Neural progenitor cell (in vitro differentiated cells): ENCODE measurements around the gene DIRAS2. TPM values are rescaled to one million over a fixed set of nuclear protein-coding genes. Genes with fewer than 3 reads are reported as not detected.

Experiments
- DNase-seq: peaks from one replicate; pipeline ENCODE4 v3.0.0-alpha.2; 2016; ENCODE audit warnings: low spot score
- H2AFZ ChIP-seq: fragments of 200-600 bp; sonication (generic); replicated peaks from 2 replicates; pipeline ENCODE4 v1.6.1; 2016; ENCODE audit warnings: antibody characterized with exemption
- H3F3A ChIP-seq: fragments of 200-600 bp; sonication (generic); 2 replicates; pipeline ENCODE4 v1.6.1; 2016; ENCODE audit warnings: antibody characterized with exemption, low read depth
- H3K27ac ChIP-seq: fragments of 200-600 bp; sonication (generic); 2 replicates; pipeline ENCODE4 v1.5.1; 2016; ENCODE audit warnings: mild to moderate bottlenecking
- H3K27me3 ChIP-seq: fragments of 200-600 bp; sonication (generic); 2 replicates; pipeline ENCODE4 v1.6.1; 2016; ENCODE audit warnings: mild to moderate bottlenecking, moderate library complexity
- H3K36me3 ChIP-seq: fragments of 200-600 bp; sonication (generic); 2 replicates; pipeline ENCODE4 v1.5.1; 2016
- H3K4me1 ChIP-seq: fragments of 200-600 bp; sonication (generic); 2 replicates; pipeline ENCODE4 v1.6.1; 2016; ENCODE audit warnings: mixed run types
- H3K4me2 ChIP-seq: fragments of 200-600 bp; sonication (generic); 2 replicates; pipeline ENCODE4 v1.6.1; 2016
- H3K4me3 ChIP-seq: fragments of 200-600 bp; sonication (generic); 2 replicates; pipeline ENCODE4 v1.5.1; 2016
- H3K79me2 ChIP-seq: fragments of 200-600 bp; sonication (generic); 2 replicates; pipeline ENCODE4 v1.6.1; 2016; ENCODE audit warnings: low read depth
- H3K9ac ChIP-seq: fragments of 200-600 bp; sonication (generic); 2 replicates; pipeline ENCODE4 v1.6.1; 2016
- H3K9me3 ChIP-seq: fragments of 200-600 bp; sonication (generic); 2 replicates; pipeline ENCODE4 v1.5.1; 2016; ENCODE audit warnings: low read depth
- H4K20me1 ChIP-seq: fragments of 200-600 bp; sonication (generic); 2 replicates; pipeline ENCODE4 v1.6.1; 2016; ENCODE audit warnings: low read depth
- H3K27ac Mint-ChIP-seq: 3 replicates; pipeline ENCODE4 v1.8.0; 2021; ENCODE audit warnings: mixed read lengths
- H3K27me3 Mint-ChIP-seq: 2 replicates; pipeline ENCODE4 v1.8.0; 2022; ENCODE audit warnings: low read depth, mild to moderate bottlenecking, inconsistent platforms, moderate library complexity, mixed read lengths; ENCODE audit not compliant: insufficient read depth
- H3K36me3 Mint-ChIP-seq: 3 replicates; pipeline ENCODE4 v1.8.0; 2021; ENCODE audit warnings: mixed read lengths
- H3K4me1 Mint-ChIP-seq: 3 replicates; pipeline ENCODE4 v1.8.0; 2021; ENCODE audit warnings: mixed read lengths
- H3K4me3 Mint-ChIP-seq: 3 replicates; pipeline ENCODE4 v1.8.0; 2021; ENCODE audit warnings: mild to moderate bottlenecking, moderate library complexity, mixed read lengths
- H3K9me3 Mint-ChIP-seq: 3 replicates; pipeline ENCODE4 v1.8.0; 2020; ENCODE audit warnings: mixed read lengths
- CTCF ChIP-seq: fragments of 200-600 bp; sonication (generic); IDR thresholded peaks from 2 replicates; pipeline ENCODE4 v1.5.1; 2017; ENCODE audit warnings: antibody characterized with exemption, mild to moderate bottlenecking
- EZH2 ChIP-seq: fragments of 200-600 bp; sonication (generic); IDR thresholded peaks from 2 replicates; pipeline ENCODE4 v1.6.1; 2017; ENCODE audit warnings: antibody characterized with exemption, mild to moderate bottlenecking, moderate library complexity
- EZH2phosphoT487 ChIP-seq: fragments of 200-600 bp; sonication (generic); IDR thresholded peaks from 2 replicates; pipeline ENCODE4 v1.6.1; 2017; ENCODE audit warnings: antibody characterized with exemption
- total RNA-seq: library from RNA; depleted of rRNA; stranded (reverse); fragments of >200 nt; gene quantifications from 2 replicates; pipeline ENCODE4 v1.2.3, GENCODE V29; 2015; ENCODE audit warnings: low replicate concordance

Gene DIRAS2
- total RNA-seq, 1 donor from 2014 or later, result not detected

GRCh38 chr9:90593646-90594045 is 49.0 kb downstream of the DIRAS2 start:
- no peaks in the 10 kb centered on the region for H3F3A ChIP-seq
- H3K27ac ChIP-seq, result no peak overlapping the region
- H3K36me3 ChIP-seq, result no peaks in the 10 kb centered on the region
- H4K20me1 ChIP-seq, result no peaks in the 10 kb centered on the region
- H3K9me3 Mint-ChIP-seq, result peaks cover 20% of the 10 kb centered on the region
- H3K4me3 ChIP-seq, result no peak overlapping the region
- H3K79me2 ChIP-seq, result no peaks in the 10 kb centered on the region
- H3K4me1 ChIP-seq, result no peaks in the 10 kb centered on the region
- no peaks in the 10 kb centered on the region for H3K9me3 ChIP-seq
- no peaks in the 10 kb centered on the region for H3K4me1 Mint-ChIP-seq
- no peak overlapping the region for H3K4me2 ChIP-seq
- H2AFZ ChIP-seq, result no peak overlapping the region
- no peak overlapping the region for H3K9ac ChIP-seq
- no peak for TF ChIP-seq CTCF
- no peak for TF ChIP-seq EZH2
- TF ChIP-seq EZH2phosphoT487, result no peak
- peaks cover 3% of the 10 kb centered on the region for H3K27me3 Mint-ChIP-seq
- no peak overlapping the region for H3K27ac Mint-ChIP-seq
- DNase-seq, result no peak
- no peak overlapping the region for H3K4me3 Mint-ChIP-seq
- H3K27me3 ChIP-seq, result no peaks in the 10 kb centered on the region
- no peaks in the 10 kb centered on the region for H3K36me3 Mint-ChIP-seq

DNA sequence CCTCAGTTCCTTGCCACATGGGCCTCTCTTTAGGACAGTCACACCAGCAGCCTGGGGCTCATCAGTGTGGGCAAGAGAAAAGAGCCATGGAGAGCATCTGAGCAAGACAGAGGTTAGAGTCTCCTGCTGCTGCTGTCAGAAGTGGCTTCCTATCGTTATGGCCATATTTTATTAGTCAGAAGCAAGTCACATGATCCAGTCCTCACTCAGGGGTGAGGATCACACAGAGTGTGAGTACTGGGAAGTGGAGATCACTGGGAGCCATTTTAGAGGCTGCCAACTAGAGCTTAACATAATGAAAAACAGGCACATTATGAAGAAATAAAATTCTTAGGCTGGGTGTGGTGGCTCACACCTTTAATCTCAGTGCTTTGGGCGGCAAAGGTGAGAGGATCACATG is 62.0 kb downstream of the DIRAS2 start:
- no peak overlapping the region for H3K27ac ChIP-seq
- DNase-seq, result no peak
- H3K36me3 ChIP-seq, result no peaks in the 10 kb centered on the region
- H3K4me3 ChIP-seq, result no peak overlapping the region
- no peaks in the 10 kb centered on the region for H4K20me1 ChIP-seq
- no peaks in the 10 kb centered on the region for H3K36me3 Mint-ChIP-seq
- peak overlapping the region; percentile 57 for H2AFZ ChIP-seq
- no peaks in the 10 kb centered on the region for H3K27me3 ChIP-seq
- H3K4me1 Mint-ChIP-seq, result peaks cover 4% of the 10 kb centered on the region
- no peak overlapping the region for H3K9ac ChIP-seq
- H3K27me3 Mint-ChIP-seq, result no peaks in the 10 kb centered on the region
- H3K9me3 ChIP-seq, result no peaks in the 10 kb centered on the region
- H3K4me1 ChIP-seq, result no peaks in the 10 kb centered on the region
- TF ChIP-seq CTCF, result no peak
- no peak for TF ChIP-seq EZH2phosphoT487
- no peak for TF ChIP-seq EZH2
- no peaks in the 10 kb centered on the region for H3F3A ChIP-seq
- no peak overlapping the region for H3K4me3 Mint-ChIP-seq
- H3K27ac Mint-ChIP-seq, result no peak overlapping the region
- H3K9me3 Mint-ChIP-seq, result peaks cover 7% of the 10 kb centered on the region
- no peaks in the 10 kb centered on the region for H3K79me2 ChIP-seq
- no peak overlapping the region for H3K4me2 ChIP-seq

DNA sequence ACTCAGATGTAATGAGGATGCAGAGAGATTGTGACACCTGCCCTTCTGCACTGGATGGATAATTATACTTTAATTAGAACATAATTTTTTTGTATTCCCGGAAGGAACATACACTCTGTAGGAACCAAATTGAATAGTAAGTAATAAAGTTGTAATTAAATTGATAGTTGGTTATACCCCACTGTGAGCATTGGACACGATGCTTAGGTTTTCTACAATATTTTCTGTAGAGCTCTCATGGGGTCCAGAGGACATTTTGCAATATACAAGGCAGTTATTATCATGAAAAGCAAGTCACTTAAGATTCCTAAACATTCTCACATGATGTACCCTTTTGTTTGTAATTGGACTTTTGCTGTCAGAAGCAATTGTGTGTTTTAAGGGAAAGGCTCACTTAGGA is 63.4 kb downstream of the DIRAS2 start:
- Histone ChIP-seq H3K4me2 (no peak overlapping the region), H3K9me3 (no peaks in the 10 kb centered on the region), H3K9ac (no peak overlapping the region), H2AFZ (no peak overlapping the region), H4K20me1 (no peaks in the 10 kb centered on the region), H3K36me3 (no peaks in the 10 kb centered on the region), H3K4me1 (no peaks in the 10 kb centered on the region), H3K27me3 (no peaks in the 10 kb centered on the region), H3K27ac (no peak overlapping the region), H3K79me2 (no peaks in the 10 kb centered on the region), H3K4me3 (no peak overlapping the region), H3F3A (no peaks in the 10 kb centered on the region)
- H3K4me3 Mint-ChIP-seq, result no peak overlapping the region
- peaks cover 4% of the 10 kb centered on the region for H3K4me1 Mint-ChIP-seq
- H3K36me3 Mint-ChIP-seq, result no peaks in the 10 kb centered on the region
- H3K9me3 Mint-ChIP-seq, result peaks cover 7% of the 10 kb centered on the region
- TF ChIP-seq EZH2phosphoT487 (no peak), CTCF (no peak), EZH2 (no peak)
- no peaks in the 10 kb centered on the region for H3K27me3 Mint-ChIP-seq
- no peak overlapping the region for H3K27ac Mint-ChIP-seq
- no peak for DNase-seq
